HEK293 (cell line): ENCODE measurements around the gene DOCK4.

Experiments used
- BCL11B ChIP-seq: fragments of 450-650 bp; formaldehyde crosslinking; IDR thresholded peaks from 2 replicates; pipeline ENCODE4 v1.5.1; 2016; ENCODE audit warnings: low read depth, missing biosample characterization, missing genetic modification characterization
- HIC1 ChIP-seq: fragments of 450-650 bp; formaldehyde crosslinking; IDR thresholded peaks from 2 replicates; pipeline ENCODE4 v1.5.1; 2016; ENCODE audit warnings: missing biosample characterization, missing genetic modification characterization
- KLF7 ChIP-seq: fragments of 450-650 bp; formaldehyde crosslinking; IDR thresholded peaks from 2 replicates; pipeline ENCODE4 v1.5.1; 2016; ENCODE audit warnings: missing biosample characterization, missing genetic modification characterization, borderline replicate concordance
- KLF9 ChIP-seq: fragments of 450-650 bp; formaldehyde crosslinking; IDR thresholded peaks from 2 replicates; pipeline ENCODE4 v1.5.1; 2016; ENCODE audit warnings: missing biosample characterization, missing genetic modification characterization, low read depth
- MYNN ChIP-seq: fragments of 450-650 bp; formaldehyde crosslinking; IDR thresholded peaks from 2 replicates; pipeline ENCODE4 v1.5.1; 2016; ENCODE audit warnings: missing biosample characterization, missing genetic modification characterization, borderline replicate concordance
- PRDM10 ChIP-seq: fragments of 450-650 bp; formaldehyde crosslinking; IDR thresholded peaks from 2 replicates; pipeline ENCODE4 v1.5.1; 2016; ENCODE audit warnings: missing biosample characterization, missing genetic modification characterization
- REST ChIP-seq: fragments of 450-650 bp; formaldehyde crosslinking; IDR thresholded peaks from 2 replicates; pipeline ENCODE4 v1.5.1; 2016; ENCODE audit warnings: missing biosample characterization, missing genetic modification characterization
- SALL2 ChIP-seq: fragments of 450-650 bp; formaldehyde crosslinking; IDR thresholded peaks from 2 replicates; pipeline ENCODE4 v1.5.0; 2017; ENCODE audit warnings: missing biosample characterization, mild to moderate bottlenecking, missing genetic modification characterization, borderline replicate concordance
- TRIM28 ChIP-seq: IDR thresholded peaks from 2 replicates; pipeline ENCODE4 v1.6.1; 2011; ENCODE audit warnings: low read length, control low read depth, borderline replicate concordance
- YY1 ChIP-seq: fragments of 450-650 bp; formaldehyde crosslinking; IDR thresholded peaks from 2 replicates; pipeline ENCODE4 v1.5.1; 2018; ENCODE audit warnings: missing biosample characterization, missing genetic modification characterization
- ZBTB1 ChIP-seq: fragments of 450-650 bp; formaldehyde crosslinking; IDR thresholded peaks from 2 replicates; pipeline ENCODE4 v1.5.1; 2016; ENCODE audit warnings: missing biosample characterization, missing genetic modification characterization
- ZNF146 ChIP-seq: fragments of 450-650 bp; formaldehyde crosslinking; IDR thresholded peaks from 2 replicates; pipeline ENCODE4 v1.5.1; 2016; ENCODE audit warnings: missing biosample characterization, missing genetic modification characterization
- ZNF16 ChIP-seq: fragments of 450-650 bp; formaldehyde crosslinking; IDR thresholded peaks from 2 replicates; pipeline ENCODE4 v1.5.1; 2016; ENCODE audit warnings: low read depth, missing biosample characterization, missing genetic modification characterization
- ZNF23 ChIP-seq: fragments of 450-650 bp; formaldehyde crosslinking; IDR thresholded peaks from 2 replicates; pipeline ENCODE4 v1.5.1; 2016; ENCODE audit warnings: missing biosample characterization, missing genetic modification characterization, borderline replicate concordance
- ZNF302 ChIP-seq: fragments of 450-650 bp; formaldehyde crosslinking; IDR thresholded peaks from 2 replicates; pipeline ENCODE4 v1.5.1; 2016; ENCODE audit warnings: missing biosample characterization, missing genetic modification characterization, low read depth
- ZNF311 ChIP-seq: fragments of 450-650 bp; formaldehyde crosslinking; IDR thresholded peaks from 2 replicates; pipeline ENCODE4 v1.5.1; 2017; ENCODE audit warnings: missing biosample characterization, missing genetic modification characterization, borderline replicate concordance
- ZNF560 ChIP-seq: fragments of 450-650 bp; formaldehyde crosslinking; IDR thresholded peaks from 2 replicates; pipeline ENCODE4 v1.5.1; 2017; ENCODE audit warnings: missing biosample characterization, missing genetic modification characterization, borderline replicate concordance
- ZNF670 ChIP-seq: fragments of 450-650 bp; formaldehyde crosslinking; IDR thresholded peaks from 2 replicates; pipeline ENCODE4 v1.5.1; 2016; ENCODE audit warnings: missing biosample characterization, missing genetic modification characterization, low read depth
- ZNF701 ChIP-seq: fragments of 450-650 bp; formaldehyde crosslinking; IDR thresholded peaks from 2 replicates; pipeline ENCODE4 v1.5.1; 2016; ENCODE audit warnings: missing biosample characterization, missing genetic modification characterization
- ZNF76 ChIP-seq: fragments of 450-650 bp; formaldehyde crosslinking; IDR thresholded peaks from 2 replicates; pipeline ENCODE4; 2016; ENCODE audit warnings: low read depth, missing biosample characterization, missing genetic modification characterization, borderline replicate concordance
- TF ChIP-seq, protein P1 (sequence below): fragments of 450-650 bp; formaldehyde crosslinking; IDR thresholded peaks from 2 replicates; pipeline ENCODE4 v1.5.1; 2017; ENCODE audit warnings: missing biosample characterization, mild to moderate bottlenecking, missing genetic modification characterization, moderate library complexity
- TF ChIP-seq, protein P2 (sequence below): IDR thresholded peaks from 2 replicates; pipeline ENCODE4 v1.6.1; 2011; ENCODE audit warnings: mild to moderate bottlenecking, low read depth, low read length, borderline replicate concordance
- TF ChIP-seq, protein P3 (sequence below): fragments of 450-650 bp; formaldehyde crosslinking; IDR thresholded peaks from 2 replicates; pipeline ENCODE4 v1.5.1; 2016; ENCODE audit warnings: missing biosample characterization, missing genetic modification characterization

The DOCK4 gene

GRCh38 chr7:112206238-112206990, at the start of gene DOCK4, which contains the start of gene ZNF277 (continued):
- TF ChIP-seq PRDM10 (tag by site-specific recombination) (peak; percentile 98), TRIM28 (peak; percentile 55; the same call in 1 of the 2 replicates), ZNF146 (tag by site-specific recombination) (no peak), ZNF311 (no peak), ZNF560 (tag by site-specific recombination) (no peak), KLF7 (no peak), ZNF23 (tag by site-specific recombination) (no peak), YY1 (peak; percentile 86), ZBTB1 (tag by site-specific recombination) (no peak), ZNF701 (tag by site-specific recombination) (no peak), REST (tag by site-specific recombination) (0 out of 2 replicates have a peak, but pooled peaks have one; percentile 23), ZNF302 (tag by site-specific recombination) (no peak), BCL11B (tag by site-specific recombination) (no peak), HIC1 (tag by site-specific recombination) (no peak), MYNN (tag by site-specific recombination) (no peak), ZNF670 (tag by site-specific recombination) (no peak), KLF9 (tag by site-specific recombination) (peak; percentile 63), SALL2 (tag by site-specific recombination) (no peak), ZNF16 (tag by site-specific recombination) (no peak), ZNF76 (tag by site-specific recombination) (peak; percentile 95)
- TF ChIP-seq, protein P1, sequence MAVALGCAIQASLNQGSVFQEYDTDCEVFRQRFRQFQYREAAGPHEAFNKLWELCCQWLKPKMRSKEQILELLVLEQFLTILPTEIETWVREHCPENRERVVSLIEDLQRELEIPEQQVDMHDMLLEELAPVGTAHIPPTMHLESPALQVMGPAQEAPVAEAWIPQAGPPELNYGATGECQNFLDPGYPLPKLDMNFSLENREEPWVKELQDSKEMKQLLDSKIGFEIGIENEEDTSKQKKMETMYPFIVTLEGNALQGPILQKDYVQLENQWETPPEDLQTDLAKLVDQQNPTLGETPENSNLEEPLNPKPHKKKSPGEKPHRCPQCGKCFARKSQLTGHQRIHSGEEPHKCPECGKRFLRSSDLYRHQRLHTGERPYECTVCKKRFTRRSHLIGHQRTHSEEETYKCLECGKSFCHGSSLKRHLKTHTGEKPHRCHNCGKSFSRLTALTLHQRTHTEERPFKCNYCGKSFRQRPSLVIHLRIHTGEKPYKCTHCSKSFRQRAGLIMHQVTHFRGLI (tag by site-specific recombination): no peak; the same call in 1 of the 2 replicates
- TF ChIP-seq, protein P2, sequence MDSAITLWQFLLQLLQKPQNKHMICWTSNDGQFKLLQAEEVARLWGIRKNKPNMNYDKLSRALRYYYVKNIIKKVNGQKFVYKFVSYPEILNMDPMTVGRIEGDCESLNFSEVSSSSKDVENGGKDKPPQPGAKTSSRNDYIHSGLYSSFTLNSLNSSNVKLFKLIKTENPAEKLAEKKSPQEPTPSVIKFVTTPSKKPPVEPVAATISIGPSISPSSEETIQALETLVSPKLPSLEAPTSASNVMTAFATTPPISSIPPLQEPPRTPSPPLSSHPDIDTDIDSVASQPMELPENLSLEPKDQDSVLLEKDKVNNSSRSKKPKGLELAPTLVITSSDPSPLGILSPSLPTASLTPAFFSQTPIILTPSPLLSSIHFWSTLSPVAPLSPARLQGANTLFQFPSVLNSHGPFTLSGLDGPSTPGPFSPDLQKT: peak; percentile 95
- TF ChIP-seq, protein P3, sequence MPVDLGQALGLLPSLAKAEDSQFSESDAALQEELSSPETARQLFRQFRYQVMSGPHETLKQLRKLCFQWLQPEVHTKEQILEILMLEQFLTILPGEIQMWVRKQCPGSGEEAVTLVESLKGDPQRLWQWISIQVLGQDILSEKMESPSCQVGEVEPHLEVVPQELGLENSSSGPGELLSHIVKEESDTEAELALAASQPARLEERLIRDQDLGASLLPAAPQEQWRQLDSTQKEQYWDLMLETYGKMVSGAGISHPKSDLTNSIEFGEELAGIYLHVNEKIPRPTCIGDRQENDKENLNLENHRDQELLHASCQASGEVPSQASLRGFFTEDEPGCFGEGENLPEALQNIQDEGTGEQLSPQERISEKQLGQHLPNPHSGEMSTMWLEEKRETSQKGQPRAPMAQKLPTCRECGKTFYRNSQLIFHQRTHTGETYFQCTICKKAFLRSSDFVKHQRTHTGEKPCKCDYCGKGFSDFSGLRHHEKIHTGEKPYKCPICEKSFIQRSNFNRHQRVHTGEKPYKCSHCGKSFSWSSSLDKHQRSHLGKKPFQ (tag by site-specific recombination): no peak
